ENCODE measurements around the gene NFU1.

Gene NFU1

GRCh38 chr2:69348781-69349180, 88.5 kb downstream of the NFU1 start:
- DNase-seq (ENCODE audit: low spot score), result no peak
- H3K9ac ChIP-seq (ENCODE audit: low read depth, low read length, poor library complexity), result no peak overlapping the region

More at GRCh38 chr2:69348781-69349180, 88.5 kb downstream of the NFU1 start:
- H3K23ac ChIP-seq (ENCODE audit: low read depth, low read length, poor library complexity), result no peak overlapping the region
- H3K4me2 ChIP-seq (ENCODE audit: insufficient read depth, low read length, poor library complexity, severe bottlenecking), result no peak overlapping the region
- no peaks in the 10 kb centered on the region for H3K9me3 ChIP-seq (replicated peaks in 1 of 2; ENCODE audit: control insufficient read depth in 2 of 2, insufficient read depth in 1 of 2, low read depth in 1 of 2, low read length in 2 of 2)
- no peak overlapping the region for H2AK5ac ChIP-seq (ENCODE audit: low read depth, low read length)
- peaks cover 5 to 89% of the 10 kb centered on the region in 2 donors for H3K36me3 ChIP-seq (replicated peaks in 1 of 2; ENCODE audit: control insufficient read depth in 2 of 2, insufficient read depth in 2 of 2, low read length in 2 of 2)
- no peak overlapping the region for H3K27ac ChIP-seq (replicated peaks; ENCODE audit: low read length)
- no peak overlapping the region for H2BK120ac ChIP-seq (ENCODE audit: low read depth, low read length)
- no peak overlapping the region for H4K8ac ChIP-seq (ENCODE audit: low read depth, low read length)
- no peak overlapping the region for H2AFZ ChIP-seq (ENCODE audit: low read length)
- no peak overlapping the region for H3K14ac ChIP-seq (ENCODE audit: low read length)
- no CpG with 5 or more reads among the region's 1 CpG for WGBS, 2 donors (ENCODE audit: extremely low coverage in 2 of 2, insufficient read length in 2 of 2, insufficient replicate concordance in 1 of 2)
- peaks cover 3 to 4% of the 10 kb centered on the region in 2 donors for H3K4me1 ChIP-seq (ENCODE audit: control insufficient read depth in 2 of 2, insufficient read depth in 1 of 2, low read depth in 1 of 2, low read length in 2 of 2)
- no peak overlapping the region for H2BK5ac ChIP-seq (ENCODE audit: low read length)
- H3K79me1 ChIP-seq (ENCODE audit: low read depth, low read length), result no peaks in the 10 kb centered on the region
- H3K27me3 ChIP-seq (ENCODE audit: control insufficient read depth in 3 of 3, insufficient read depth in 3 of 3, low read depth in 1 of 3, low read length in 3 of 3), result no peaks in the 10 kb centered on the region
- no peak overlapping the region for H3K4ac ChIP-seq (ENCODE audit: low read length)
- no peak overlapping the region for H2BK12ac ChIP-seq (ENCODE audit: low read length)
- H3K4me3 ChIP-seq (ENCODE audit: low read length in 2 of 2), result no peak overlapping the region
- H3K18ac ChIP-seq (ENCODE audit: low read length), result no peak overlapping the region
- no peak overlapping the region for H4K91ac ChIP-seq (ENCODE audit: low read depth, low read length, poor library complexity)
- no peak overlapping the region for H2BK15ac ChIP-seq (ENCODE audit: low read length)

Data from neuronal stem cell (in vitro differentiated cells).